HepG2 (cell line): Measurements from ENCODE around the gene OR1C1.

ENCODE experiments used
- CTCF ChIP-seq: sonication (generic); formaldehyde crosslinking; IDR thresholded peaks from 2 replicates; pipeline ENCODE4 v1.5.0; 2020; ENCODE audit warnings: mild to moderate bottlenecking, missing genetic modification reagents, moderate library complexity
- EED ChIP-seq: sonication (generic); formaldehyde crosslinking; IDR thresholded peaks from 2 replicates; pipeline ENCODE4 v1.5.0; 2020; ENCODE audit warnings: mild to moderate bottlenecking, missing genetic modification reagents
- GTF3A ChIP-seq: sonication (generic); formaldehyde crosslinking; conservative IDR thresholded peaks from 2 replicates; pipeline ENCODE4 v1.4.0; 2020; ENCODE audit warnings: mild to moderate bottlenecking, missing genetic modification reagents
- HDAC6 ChIP-seq: fragments of 200-600 bp; sonication (generic); IDR thresholded peaks from 2 replicates; pipeline ENCODE4 v1.7.0; 2017; ENCODE audit warnings: mild to moderate bottlenecking, antibody characterized with exemption, low read length, low read depth
- NFIC ChIP-seq: IDR thresholded peaks from 2 replicates; pipeline ENCODE4 v1.6.1; 2012; ENCODE audit warnings: mild to moderate bottlenecking, low read length, inconsistent platforms
- NONO ChIP-seq, 2 experiments: fragments of 450-650 bp in 1 of 2; sonication (generic) in 1 of 2; formaldehyde crosslinking in 1 of 2; IDR thresholded peaks in 1 of 2; conservative IDR thresholded peaks in 1 of 2; 2 replicates each; pipeline versions ENCODE4 v1.6.1 to v1.8.0; 2017 to 2022; ENCODE audit warnings: mild to moderate bottlenecking in 1 of 2, missing genetic modification reagents in 1 of 2, moderate library complexity in 1 of 2
- RELA ChIP-seq: sonication (generic); formaldehyde crosslinking; IDR thresholded peaks from 2 replicates; pipeline ENCODE4 v1.4.0; 2020; ENCODE audit warnings: missing genetic modification reagents
- SETDB1 ChIP-seq: sonication (generic); formaldehyde crosslinking; IDR thresholded peaks from 2 replicates; pipeline ENCODE4 v1.5.1; 2020; ENCODE audit warnings: missing genetic modification reagents, mild to moderate bottlenecking, borderline replicate concordance
- ZBTB33 ChIP-seq: sonication (generic); formaldehyde crosslinking; IDR thresholded peaks from 2 replicates; pipeline ENCODE4 v1.4.0; 2020; ENCODE audit warnings: missing genetic modification reagents
- ZNF468 ChIP-seq: sonication (generic); formaldehyde crosslinking; IDR thresholded peaks from 2 replicates; pipeline ENCODE4 v1.8.0; 2022; ENCODE audit warnings: mild to moderate bottlenecking, moderate library complexity, missing genetic modification reagents
- ZNF501 ChIP-seq: sonication (generic); formaldehyde crosslinking; IDR thresholded peaks from 2 replicates; pipeline ENCODE4 v1.5.1; 2020; ENCODE audit warnings: mild to moderate bottlenecking, moderate library complexity, missing genetic modification reagents
- ZZZ3 ChIP-seq: sonication (generic); formaldehyde crosslinking; IDR thresholded peaks from 2 replicates; pipeline ENCODE4 v1.4.0; 2020; ENCODE audit warnings: missing genetic modification reagents, mild to moderate bottlenecking, borderline replicate concordance
- TF ChIP-seq, protein P1 (sequence below): IDR thresholded peaks from 2 replicates; pipeline ENCODE4 v1.6.1; 2016
- TF ChIP-seq, protein P2 (sequence below), 2 experiments: fragments of 450-650 bp in 1 of 2; sonication (generic) in 1 of 2; formaldehyde crosslinking in 1 of 2; IDR thresholded peaks; 2 replicates each; pipeline versions ENCODE4 v1.6.1 to v1.8.0; 2016 to 2022; ENCODE audit warnings: antibody characterized with exemption in 1 of 2, mild to moderate bottlenecking in 1 of 2, missing genetic modification reagents in 1 of 2

DNA sequence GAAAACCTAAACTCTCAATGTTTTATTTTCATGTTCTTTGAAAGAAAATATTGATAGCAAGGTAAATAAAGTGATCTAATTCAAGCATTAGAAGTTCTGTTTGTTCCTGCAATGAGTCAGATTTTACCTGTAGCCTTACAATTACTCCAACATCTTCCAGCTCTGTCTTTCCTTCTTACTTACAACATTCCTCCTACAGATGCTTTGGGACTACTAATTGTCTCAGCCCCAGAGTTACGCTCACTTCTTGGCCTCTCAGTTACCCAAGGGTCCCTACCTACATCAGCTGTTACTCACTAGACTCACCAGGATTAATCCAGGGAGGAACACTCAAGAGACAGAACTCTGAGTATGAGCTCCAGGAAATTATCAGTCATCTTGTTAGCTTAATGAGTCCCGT, 37.2 kb upstream of the OR1C1 start:
- no peak for TF ChIP-seq CTCF (CRISPR knock-in tag)
- TF ChIP-seq, protein P1, sequence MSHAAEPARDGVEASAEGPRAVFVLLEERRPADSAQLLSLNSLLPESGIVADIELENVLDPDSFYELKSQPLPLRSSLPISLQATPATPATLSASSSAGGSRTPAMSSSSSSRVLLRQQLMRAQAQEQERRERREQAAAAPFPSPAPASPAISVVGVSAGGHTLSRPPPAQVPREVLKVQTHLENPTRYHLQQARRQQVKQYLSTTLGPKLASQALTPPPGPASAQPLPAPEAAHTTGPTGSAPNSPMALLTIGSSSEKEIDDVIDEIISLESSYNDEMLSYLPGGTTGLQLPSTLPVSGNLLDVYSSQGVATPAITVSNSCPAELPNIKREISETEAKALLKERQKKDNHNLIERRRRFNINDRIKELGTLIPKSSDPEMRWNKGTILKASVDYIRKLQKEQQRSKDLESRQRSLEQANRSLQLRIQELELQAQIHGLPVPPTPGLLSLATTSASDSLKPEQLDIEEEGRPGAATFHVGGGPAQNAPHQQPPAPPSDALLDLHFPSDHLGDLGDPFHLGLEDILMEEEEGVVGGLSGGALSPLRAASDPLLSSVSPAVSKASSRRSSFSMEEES (CRISPR knock-in tag) = no peak
- TF ChIP-seq EED (CRISPR knock-in tag) = no peak
- TF ChIP-seq HDAC6 = no peak
- no peak for TF ChIP-seq NONO (IDR thresholded peaks at IDR 0.05)
- no peak for TF ChIP-seq NONO (CRISPR knock-in tag; conservative IDR thresholded peaks at IDR 0.05)
- TF ChIP-seq, protein P2, sequence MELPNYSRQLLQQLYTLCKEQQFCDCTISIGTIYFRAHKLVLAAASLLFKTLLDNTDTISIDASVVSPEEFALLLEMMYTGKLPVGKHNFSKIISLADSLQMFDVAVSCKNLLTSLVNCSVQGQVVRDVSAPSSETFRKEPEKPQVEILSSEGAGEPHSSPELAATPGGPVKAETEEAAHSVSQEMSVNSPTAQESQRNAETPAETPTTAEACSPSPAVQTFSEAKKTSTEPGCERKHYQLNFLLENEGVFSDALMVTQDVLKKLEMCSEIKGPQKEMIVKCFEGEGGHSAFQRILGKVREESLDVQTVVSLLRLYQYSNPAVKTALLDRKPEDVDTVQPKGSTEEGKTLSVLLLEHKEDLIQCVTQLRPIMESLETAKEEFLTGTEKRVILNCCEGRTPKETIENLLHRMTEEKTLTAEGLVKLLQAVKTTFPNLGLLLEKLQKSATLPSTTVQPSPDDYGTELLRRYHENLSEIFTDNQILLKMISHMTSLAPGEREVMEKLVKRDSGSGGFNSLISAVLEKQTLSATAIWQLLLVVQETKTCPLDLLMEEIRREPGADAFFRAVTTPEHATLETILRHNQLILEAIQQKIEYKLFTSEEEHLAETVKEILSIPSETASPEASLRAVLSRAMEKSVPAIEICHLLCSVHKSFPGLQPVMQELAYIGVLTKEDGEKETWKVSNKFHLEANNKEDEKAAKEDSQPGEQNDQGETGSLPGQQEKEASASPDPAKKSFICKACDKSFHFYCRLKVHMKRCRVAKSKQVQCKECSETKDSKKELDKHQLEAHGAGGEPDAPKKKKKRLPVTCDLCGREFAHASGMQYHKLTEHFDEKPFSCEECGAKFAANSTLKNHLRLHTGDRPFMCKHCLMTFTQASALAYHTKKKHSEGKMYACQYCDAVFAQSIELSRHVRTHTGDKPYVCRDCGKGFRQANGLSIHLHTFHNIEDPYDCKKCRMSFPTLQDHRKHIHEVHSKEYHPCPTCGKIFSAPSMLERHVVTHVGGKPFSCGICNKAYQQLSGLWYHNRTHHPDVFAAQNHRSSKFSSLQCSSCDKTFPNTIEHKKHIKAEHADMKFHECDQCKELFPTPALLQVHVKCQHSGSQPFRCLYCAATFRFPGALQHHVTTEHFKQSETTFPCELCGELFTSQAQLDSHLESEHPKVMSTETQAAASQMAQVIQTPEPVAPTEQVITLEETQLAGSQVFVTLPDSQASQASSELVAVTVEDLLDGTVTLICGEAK (IDR thresholded peaks at IDR 0.05) = no peak
- TF ChIP-seq, protein P2 (CRISPR knock-in tag; IDR thresholded peaks at IDR 0.05) = no peak
- TF ChIP-seq ZNF468 (CRISPR knock-in tag) = no peak
- no peak for TF ChIP-seq NFIC
- no peak for TF ChIP-seq RELA (CRISPR knock-in tag)
- TF ChIP-seq GTF3A (CRISPR knock-in tag) = no peak
- TF ChIP-seq ZBTB33 (CRISPR knock-in tag) = no peak
- no peak for TF ChIP-seq ZZZ3 (CRISPR knock-in tag)
- no peak for TF ChIP-seq SETDB1
- TF ChIP-seq ZNF501 (CRISPR knock-in tag) = no peak
